Cerebellar nuclear complex (tissue), 1 donor: ENCODE measurements around the gene FARSB.
"Not testable (repeated sequence)": the region's sequence is repeated elsewhere in the genome, so short reads cannot be mapped to it uniquely, and the experiment has no call there.

Experiments
- DNase-seq, 2 experiments: peaks; one replicate each; lab custom pipeline; 2025; lab: John Stamatoyannopoulos, UW

FARSB gene

DNA sequence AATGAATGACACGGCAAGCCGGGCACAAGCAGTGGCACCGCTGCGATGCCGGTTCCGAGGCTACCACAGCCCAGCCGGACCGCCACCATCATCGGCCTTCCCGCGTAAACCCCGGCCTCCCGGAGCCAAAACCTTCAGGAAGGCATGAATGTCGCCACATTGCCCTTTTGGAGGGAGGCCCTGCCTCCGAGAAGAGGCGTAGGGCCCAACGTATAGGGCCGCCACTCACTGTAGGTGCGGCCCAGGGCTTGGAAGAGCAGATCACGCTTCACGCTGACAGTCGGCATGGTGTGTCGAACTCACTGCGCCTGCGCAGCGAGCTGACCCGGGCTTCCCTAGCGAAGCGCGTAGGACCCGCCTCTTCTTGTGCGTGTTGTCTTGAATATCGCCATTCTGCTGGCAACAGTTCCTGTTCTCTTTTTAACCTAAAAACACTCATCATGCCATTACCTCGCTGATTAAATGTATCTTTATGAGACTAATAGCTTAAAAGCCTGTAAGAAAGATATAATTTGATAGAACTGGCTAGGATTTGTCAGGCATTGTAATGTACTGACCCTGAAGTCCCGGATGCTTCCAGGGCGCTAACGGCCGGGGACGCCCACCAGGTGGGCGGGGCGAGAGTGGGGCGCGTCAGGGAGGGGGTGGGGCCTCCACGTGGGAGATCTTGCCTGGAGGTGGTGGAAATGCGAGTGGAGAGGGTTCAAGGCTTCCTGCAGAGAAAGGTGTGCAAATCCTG is at the start of gene FARSB:
Gene FARSB, minus strand, starts transcription at position 306 of the 739 bp plus-strand sequence. Its CDS starts 19 bp downstream, at position 287.
- peak; percentile 58 to 82 for DNase-seq

GRCh38 chr2:222703886-222704285 is 48.0 kb upstream of the FARSB start:
- no peak for DNase-seq

- DNase-seq, result no peak
Observed at GRCh38 chr2:222703091-222703490, 47.2 kb upstream of the FARSB start.

GRCh38 chr2:222701721-222702131 is 45.8 kb upstream of the FARSB start:
- DNase-seq, result no peak

- no peak for DNase-seq
Observed at GRCh38 chr2:222701233-222701632, 45.3 kb upstream of the FARSB start.

DNA sequence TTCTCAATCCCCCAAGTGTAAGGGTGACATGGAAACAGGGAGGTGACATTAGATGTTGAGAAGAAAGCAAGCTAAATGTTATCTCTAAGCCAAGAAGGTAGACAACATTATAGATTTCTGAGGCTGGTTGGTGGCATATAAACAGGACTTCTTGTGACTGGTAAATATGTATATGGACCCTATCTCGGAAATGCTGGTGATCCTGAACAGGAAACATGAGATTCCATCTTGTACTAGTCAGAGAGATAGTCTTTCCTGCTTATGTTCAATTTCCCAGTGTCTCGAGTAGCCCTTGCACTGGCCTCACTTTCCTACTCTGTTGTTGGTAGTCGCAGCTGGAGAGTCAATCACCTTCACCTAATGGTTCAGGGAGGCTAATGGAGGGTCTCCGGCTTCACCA is 42.4 kb upstream of the FARSB start:
- no peak for DNase-seq

- DNase-seq, result no peak
Observed at GRCh38 chr2:222693837-222694236, 37.9 kb upstream of the FARSB start.

DNA sequence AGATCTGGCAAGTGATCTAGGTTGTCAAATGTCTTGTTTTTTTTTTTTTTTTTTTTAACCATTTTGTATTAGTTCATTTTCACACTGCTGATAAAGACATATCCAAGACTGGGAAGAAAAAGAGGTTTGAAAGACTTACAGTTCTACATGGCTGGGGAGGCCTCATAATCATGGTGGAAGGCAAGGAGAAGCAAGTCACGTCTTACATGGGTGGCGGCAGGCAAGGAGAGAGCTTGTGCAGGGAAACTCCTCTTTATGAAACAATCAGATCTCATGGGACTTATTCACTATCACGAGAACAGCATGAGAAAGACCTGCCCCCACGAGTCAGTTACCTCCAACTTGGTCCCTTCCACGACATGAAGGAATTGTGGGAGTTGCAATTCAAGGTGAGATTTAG is 37.5 kb upstream of the FARSB start:
- DNase-seq, result not testable (repeated sequence)

DNA sequence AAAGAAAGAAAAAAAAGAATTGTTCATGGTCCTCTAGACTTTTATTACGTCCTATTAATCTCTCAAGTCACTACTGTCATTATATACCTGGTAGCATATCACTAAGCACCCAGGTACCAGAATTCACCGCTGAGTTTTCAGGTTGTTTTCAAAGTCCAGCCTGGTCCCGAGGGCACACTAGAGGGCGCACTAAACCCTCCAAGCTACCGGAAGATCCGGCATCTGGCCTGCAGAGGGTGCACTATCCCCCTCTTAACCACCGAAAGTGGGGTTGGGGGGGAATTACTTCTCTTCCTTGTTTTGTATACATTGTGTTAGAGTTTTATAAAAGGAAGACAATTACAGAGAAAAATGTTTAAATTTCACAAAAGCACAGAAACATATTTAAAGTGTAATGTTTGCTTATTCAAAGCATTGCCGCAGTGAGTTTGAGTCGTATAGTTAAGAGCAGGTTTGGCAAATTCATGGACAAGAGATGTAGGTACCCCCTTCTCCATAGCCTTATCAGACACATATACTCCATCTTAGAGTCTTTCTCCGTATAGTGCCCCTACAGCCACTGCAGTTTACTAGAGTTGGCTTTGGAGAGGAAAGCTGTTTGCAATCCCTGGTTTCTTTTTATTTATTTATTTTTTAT is 34.8 kb upstream of the FARSB start:
- no peak for DNase-seq

GRCh38 chr2:222689322-222689721 is 33.4 kb upstream of the FARSB start:
- no peak for DNase-seq

- DNase-seq, result no peak
Observed at GRCh38 chr2:222688917-222689316, 33.0 kb upstream of the FARSB start.

GRCh38 chr2:222686086-222686750 is 30.3 kb upstream of the FARSB start:
- no peak for DNase-seq

DNA sequence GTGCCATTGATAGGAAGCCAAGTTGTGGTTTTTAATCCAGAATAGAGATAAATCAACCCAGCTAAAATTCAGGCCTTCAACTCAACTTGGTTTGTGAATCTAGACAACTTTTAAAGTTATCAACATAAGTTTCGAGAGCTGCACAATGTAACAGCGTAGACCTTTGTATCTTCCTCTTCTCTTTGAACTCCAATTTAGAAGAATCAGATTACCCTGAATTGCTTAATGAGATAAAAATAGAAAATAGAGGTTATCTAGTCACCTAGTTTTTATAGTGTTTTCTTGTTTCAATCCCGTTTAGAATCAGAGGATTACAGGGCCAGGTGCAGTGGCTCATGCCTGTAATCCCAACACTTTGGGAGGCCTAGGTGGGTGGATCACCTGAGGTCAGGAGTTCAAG is 27.9 kb upstream of the FARSB start:
- DNase-seq, result no peak

DNA sequence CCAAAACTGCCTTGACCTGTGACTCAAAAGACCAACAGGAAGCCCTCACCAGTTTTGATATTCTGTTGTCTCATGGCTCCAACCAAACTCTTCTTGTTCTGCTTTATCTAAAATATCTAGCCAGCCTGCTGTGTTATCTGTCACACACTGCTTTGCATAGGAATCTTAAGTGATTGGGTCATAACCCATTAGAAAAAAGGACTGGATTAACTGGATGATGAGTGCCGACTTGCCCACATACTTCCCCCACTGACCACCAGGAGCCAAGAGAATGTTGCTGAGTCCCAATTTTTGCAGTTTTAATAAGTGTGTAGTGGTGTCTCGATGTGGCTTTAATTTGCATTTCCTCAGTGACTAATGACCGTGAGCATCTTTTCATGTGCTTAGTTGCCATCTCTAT is 22.1 kb upstream of the FARSB start:
- DNase-seq, result no peak

DNA sequence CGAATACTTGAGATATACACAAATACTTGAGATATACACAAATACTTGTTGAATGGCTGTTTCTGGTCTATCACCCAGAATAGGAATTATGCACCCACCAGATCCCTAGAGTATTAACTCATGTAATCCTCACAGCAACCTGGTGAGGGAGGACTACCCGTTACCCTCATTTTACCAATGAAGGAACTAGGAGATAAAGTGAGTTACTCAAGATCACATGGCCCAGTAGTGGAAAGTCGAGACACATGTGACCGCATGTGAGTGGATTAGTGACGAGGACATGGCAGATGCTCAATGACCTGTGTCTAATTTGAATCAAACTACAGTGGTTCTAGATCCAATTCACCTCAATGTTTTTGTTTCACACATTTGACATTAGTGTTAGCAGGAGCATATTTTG is 18.0 kb upstream of the FARSB start:
- no peak for DNase-seq

- no peak for DNase-seq
Observed at GRCh38 chr2:222673273-222673672, 17.4 kb upstream of the FARSB start.

- DNase-seq, result no peak
Observed at GRCh38 chr2:222672068-222672401, 16.1 kb upstream of the FARSB start.

DNA sequence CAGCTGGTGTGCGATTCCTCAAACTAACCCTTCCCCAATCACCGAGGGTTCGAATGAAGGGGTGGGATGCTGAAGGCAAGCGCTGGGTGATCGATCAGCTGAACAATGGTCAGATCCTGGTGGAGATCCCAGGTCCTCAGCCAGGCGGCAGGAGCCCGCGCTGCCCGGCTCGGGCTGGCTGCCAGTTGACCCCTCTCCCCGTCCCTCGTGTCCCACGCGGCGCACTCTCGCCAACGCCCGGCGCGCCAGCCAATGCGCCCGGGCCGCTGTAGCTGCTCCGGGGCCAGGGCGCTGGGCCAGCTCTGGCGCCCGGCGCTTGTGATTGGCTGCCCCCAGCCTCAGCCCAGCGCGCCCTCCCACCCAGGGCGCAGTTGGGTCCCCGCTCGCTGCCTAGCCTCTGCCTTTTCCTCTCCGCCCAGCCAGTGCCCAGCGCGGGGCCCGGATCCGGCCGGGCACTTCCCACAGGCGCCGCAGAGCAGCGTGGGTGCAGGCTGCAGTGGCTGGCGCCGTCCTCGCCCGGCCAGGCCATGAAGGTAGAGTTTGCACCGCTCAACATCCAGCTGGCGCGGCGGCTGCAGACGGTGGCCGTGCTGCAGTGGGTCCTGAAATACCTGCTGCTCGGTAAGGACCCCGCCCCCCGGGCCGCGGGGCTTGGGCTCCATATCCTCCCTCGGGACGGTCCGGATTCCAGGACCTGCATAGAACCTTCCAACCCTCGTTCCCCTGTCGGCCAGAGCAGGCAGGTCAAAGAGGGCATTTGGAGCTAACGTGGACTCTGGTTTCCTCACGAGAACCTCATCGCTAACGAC is 15.6 kb upstream of the FARSB start, which contains the start of gene MOGAT1:
Gene MOGAT1, plus strand, starts transcription at position 400 of the 809 bp plus-strand sequence. Its CDS starts 128 bp downstream, at position 528.
- no peak for DNase-seq

GRCh38 chr2:222670191-222671038 is 14.5 kb upstream of the FARSB start:
- DNase-seq, result no peak

DNA sequence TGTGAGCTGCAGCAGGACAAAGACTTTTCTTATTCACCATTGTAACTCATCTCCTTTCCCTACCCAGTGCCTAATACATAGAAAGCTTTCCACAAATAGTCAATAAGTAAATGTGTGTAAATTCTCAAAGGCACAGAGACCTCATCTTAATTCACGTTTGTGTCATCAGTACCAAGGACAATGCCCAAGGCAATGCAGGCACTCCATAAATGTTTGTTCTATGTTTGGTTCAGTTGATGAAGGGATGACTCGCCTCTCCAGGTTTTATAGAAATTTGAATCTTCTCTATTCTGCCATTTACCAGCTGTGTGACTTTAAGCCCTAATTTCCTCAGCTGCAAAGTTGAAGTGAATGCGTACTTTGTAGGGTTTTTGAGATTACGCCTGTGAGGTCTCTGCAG is 13.5 kb upstream of the FARSB start:
- DNase-seq, result no peak

DNA sequence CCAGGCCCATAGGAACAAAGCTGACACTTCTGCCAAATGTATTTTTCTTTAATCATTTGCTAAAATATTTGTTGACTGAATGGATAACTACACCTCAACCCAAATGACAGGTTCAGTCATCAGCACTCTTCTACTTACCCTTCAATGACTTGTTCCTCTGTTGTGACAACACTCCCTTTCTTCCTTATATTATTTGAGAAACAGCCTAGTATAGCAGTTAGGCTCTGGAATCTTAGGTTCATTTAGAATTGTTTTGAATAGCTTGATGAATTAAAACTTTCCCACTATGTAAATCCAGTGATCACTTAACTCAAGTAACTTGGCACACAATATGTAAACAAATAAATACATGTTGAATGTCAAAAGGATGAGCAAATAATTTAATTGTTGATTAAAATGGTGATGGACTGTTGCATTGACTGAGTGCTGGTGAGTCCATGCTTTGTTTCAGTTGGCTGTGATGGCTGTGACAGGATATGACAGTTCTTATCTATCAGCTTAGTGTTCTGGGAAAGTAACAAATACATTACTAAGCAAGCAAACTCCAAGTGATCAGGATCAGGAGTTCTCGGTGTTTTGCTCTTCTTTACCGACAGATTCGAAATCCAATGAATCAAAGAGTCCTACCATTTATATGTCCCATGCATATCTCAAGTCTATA is 12.7 kb upstream of the FARSB start:
- no peak for DNase-seq
